Astrocyte of the spinal cord (primary cell): Measurements from ENCODE around the gene RORC.

Experiments
- DNase-seq: peaks from one replicate; pipeline ENCODE4 v3.0.0; 2011; ENCODE audit warnings: low read depth, low spot score
- H3K4me3 ChIP-seq: 2 replicates; pipeline ENCODE4 v1.5.1; 2011; ENCODE audit warnings: low read depth, mild to moderate bottlenecking, low read length, moderate library complexity
- CTCF ChIP-seq: IDR thresholded peaks from 2 replicates; pipeline ENCODE4 v1.5.1; 2012; ENCODE audit warnings: low read depth, mild to moderate bottlenecking, low read length, inconsistent platforms
- in situ Hi-C: cut with HindIII; loops from 2 replicates; pipeline ENCODE4 v1.10.0; 2017; ENCODE audit warnings: low sequenced_read_pairs

The RORC gene

GRCh38 chr1:151803164-151803563 is 28.4 kb downstream of the RORC start:
- DNase-seq: no peak
- in situ Hi-C loops: no loop called here
- H3K4me3 ChIP-seq: no peak overlapping the region
- no peak for TF ChIP-seq CTCF

GRCh38 chr1:151802372-151802771 is 29.2 kb downstream of the RORC start:
- no peak for DNase-seq
- TF ChIP-seq CTCF: no peak
- H3K4me3 ChIP-seq: no peak overlapping the region
- in situ Hi-C loops: no loop called here

- in situ Hi-C loops: no loop called here
- H3K4me3 ChIP-seq: no peak overlapping the region
- no peak for TF ChIP-seq CTCF
- DNase-seq: no peak
These were observed 29.8 kb downstream of the RORC start for GRCh38 chr1:151801846-151802245.

- H3K4me3 ChIP-seq: no peak overlapping the region
- in situ Hi-C loops: no loop called here
- DNase-seq: no peak
- no peak for TF ChIP-seq CTCF
These were observed 30.2 kb downstream of the RORC start for GRCh38 chr1:151801310-151801820.

- in situ Hi-C loops: no loop called here
These were observed 30.8 kb downstream of the RORC start for GRCh38 chr1:151800830-151801229.

DNA sequence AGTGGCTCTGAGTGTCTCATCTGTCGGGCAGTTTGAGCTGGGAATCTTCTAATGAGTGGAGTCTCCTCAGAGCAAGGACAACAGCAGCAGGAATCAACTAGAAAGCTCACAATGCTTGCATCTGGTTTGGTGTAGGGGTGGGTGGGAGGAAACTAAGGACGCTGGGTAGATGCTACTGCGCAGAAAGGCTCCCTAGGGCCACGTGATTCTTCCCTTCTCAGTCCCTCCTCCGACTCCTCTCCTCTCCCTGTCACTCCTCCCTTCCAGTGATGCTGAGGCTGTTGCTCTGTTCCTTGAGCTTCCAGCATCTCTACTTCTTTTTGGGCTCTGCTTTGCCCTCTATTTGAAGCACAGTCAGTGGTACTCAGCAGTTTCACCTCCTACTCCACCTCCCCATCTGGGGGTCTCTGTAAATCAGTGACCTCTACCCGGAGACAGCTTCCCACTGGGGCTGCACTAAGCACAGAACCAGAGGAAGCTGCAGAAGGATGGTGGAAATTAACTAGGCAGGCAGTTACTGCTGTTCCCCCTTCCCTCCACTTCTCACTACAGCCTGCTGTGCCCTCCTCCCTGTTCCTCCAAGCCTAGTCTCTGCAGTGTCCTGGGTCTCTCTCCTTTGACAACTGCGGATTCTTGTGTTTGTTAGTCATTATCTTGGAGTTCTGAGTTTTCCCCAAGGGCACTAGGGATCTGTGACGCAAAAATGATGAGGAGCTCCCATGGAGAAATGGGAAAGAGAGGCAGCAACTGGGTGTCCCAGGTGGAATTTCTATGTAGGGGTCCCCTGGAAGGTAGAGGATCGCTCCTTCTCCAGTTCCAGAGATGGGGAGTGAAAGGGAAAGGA is 32.2 kb downstream of the RORC start:
- in situ Hi-C loops: no loop called here
- DNase-seq: no peak
- TF ChIP-seq CTCF: no peak
- H3K4me3 ChIP-seq: no peak overlapping the region

More at GRCh38 chr1:151800830-151801229, 30.8 kb downstream of the RORC start:
- no peak for TF ChIP-seq CTCF
- no peak overlapping the region for H3K4me3 ChIP-seq
- no peak for DNase-seq
